ENCODE results near the gene EEA1. TPM values are rescaled to one million over a fixed set of nuclear protein-coding genes. Genes with fewer than 3 reads are reported as not detected.

EEA1 gene
- polyA plus RNA-seq, 1 donor from 2014 or later: 5.6 TPM

- no peaks in the 10 kb centered on the region for H4K20me1 ChIP-seq (ENCODE audit: insufficient read depth)
- H3K9me2 ChIP-seq (ENCODE audit: insufficient read depth, low read length): no peaks in the 10 kb centered on the region
- H3K9me3 ChIP-seq (ENCODE audit: low read length): no peaks in the 10 kb centered on the region
- no peaks in the 10 kb centered on the region for H3K27me3 ChIP-seq (ENCODE audit: insufficient read depth, low read depth, low read length)
- H3K36me3 ChIP-seq (ENCODE audit: insufficient read depth, low read length): no peaks in the 10 kb centered on the region
- H3K4me2 ChIP-seq (ENCODE audit: low read length): no peak overlapping the region
- H3K9ac ChIP-seq (ENCODE audit: low read length): no peak overlapping the region
- no peak overlapping the region for H3K27ac ChIP-seq (ENCODE audit: low read length)
- no peak overlapping the region for H3K4me3 ChIP-seq (ENCODE audit: low read length)
- H3F3A ChIP-seq (ENCODE audit: insufficient read depth, low read length, poor library complexity, severe bottlenecking): no peaks in the 10 kb centered on the region
- H2AFZ ChIP-seq (ENCODE audit: low read depth, low read length): no peak overlapping the region
- H3K79me2 ChIP-seq (replicated peaks; ENCODE audit: insufficient read depth, low read length): peaks cover 15% of the 10 kb centered on the region
- TF ChIP-seq RAD21 (conservative IDR thresholded peaks at IDR 0.05): no peak
- no peak for TF ChIP-seq MXI1 (conservative IDR thresholded peaks at IDR 0.05; ENCODE audit: poor library complexity, severe bottlenecking)
Measured at GRCh38 chr12:92921877-92922276, 7.2 kb downstream of the EEA1 start.

DNA sequence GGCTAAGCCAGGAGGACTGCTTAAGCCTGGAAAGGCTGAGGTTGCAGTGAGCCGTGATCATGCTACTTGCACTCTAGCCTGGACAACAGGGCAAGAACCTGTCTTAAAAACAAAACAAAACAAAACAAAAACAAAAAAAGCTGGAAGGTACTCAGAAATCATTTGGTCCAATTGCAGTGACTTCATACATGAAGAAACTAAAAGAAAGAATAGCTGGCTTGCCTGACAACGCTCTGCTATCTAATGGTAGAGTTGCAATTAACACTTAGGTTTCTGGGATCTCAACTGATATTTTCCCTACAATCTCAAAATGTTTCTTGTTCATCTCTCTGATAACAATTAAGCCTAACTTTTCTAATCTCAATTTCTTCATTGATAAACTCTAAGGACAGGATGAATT, 13.7 kb downstream of the EEA1 start:
- Histone ChIP-seq H4K20me1 (ENCODE audit: insufficient read depth) (no peaks in the 10 kb centered on the region), H3K9me2 (ENCODE audit: insufficient read depth, low read length) (no peaks in the 10 kb centered on the region), H3K9ac (ENCODE audit: low read length) (no peak overlapping the region), H3K36me3 (ENCODE audit: insufficient read depth, low read length) (no peaks in the 10 kb centered on the region), H3F3A (ENCODE audit: insufficient read depth, low read length, poor library complexity, severe bottlenecking) (no peaks in the 10 kb centered on the region), H3K27ac (ENCODE audit: low read length) (no peak overlapping the region), H3K9me3 (ENCODE audit: low read length) (no peaks in the 10 kb centered on the region), H3K27me3 (ENCODE audit: insufficient read depth, low read depth, low read length) (no peaks in the 10 kb centered on the region), H3K4me2 (ENCODE audit: low read length) (no peak overlapping the region), H2AFZ (ENCODE audit: low read depth, low read length) (no peak overlapping the region), H3K4me3 (ENCODE audit: low read length) (no peak overlapping the region), H3K79me2 (replicated peaks; ENCODE audit: insufficient read depth, low read length) (peaks cover 3% of the 10 kb centered on the region)
- no peak for TF ChIP-seq SMC3 (conservative IDR thresholded peaks at IDR 0.05; ENCODE audit: poor library complexity)
- TF ChIP-seq CTCF (IDR thresholded peaks at IDR 0.05; ENCODE audit: poor library complexity, severe bottlenecking): no peak

GRCh38 chr12:92914170-92914569, 14.9 kb downstream of the EEA1 start:
- no peak overlapping the region for H2AFZ ChIP-seq (ENCODE audit: low read depth, low read length)
- no peaks in the 10 kb centered on the region for H4K20me1 ChIP-seq (ENCODE audit: insufficient read depth)
- peaks cover 3% of the 10 kb centered on the region for H3K79me2 ChIP-seq (replicated peaks; ENCODE audit: insufficient read depth, low read length)
- no peaks in the 10 kb centered on the region for H3K36me3 ChIP-seq (ENCODE audit: insufficient read depth, low read length)
- H3K9me2 ChIP-seq (ENCODE audit: insufficient read depth, low read length): no peaks in the 10 kb centered on the region
- H3K9me3 ChIP-seq (ENCODE audit: low read length): no peaks in the 10 kb centered on the region
- no peak overlapping the region for H3K4me3 ChIP-seq (ENCODE audit: low read length)
- no peak overlapping the region for H3K27ac ChIP-seq (ENCODE audit: low read length)
- no peaks in the 10 kb centered on the region for H3F3A ChIP-seq (ENCODE audit: insufficient read depth, low read length, poor library complexity, severe bottlenecking)
- no peak overlapping the region for H3K9ac ChIP-seq (ENCODE audit: low read length)
- H3K4me2 ChIP-seq (ENCODE audit: low read length): no peak overlapping the region
- H3K27me3 ChIP-seq (ENCODE audit: insufficient read depth, low read depth, low read length): no peaks in the 10 kb centered on the region
- TF ChIP-seq EP300 (conservative IDR thresholded peaks at IDR 0.05; ENCODE audit: poor library complexity, severe bottlenecking): no peak
- TF ChIP-seq CTCF (IDR thresholded peaks at IDR 0.05; ENCODE audit: poor library complexity, severe bottlenecking): no peak
- TF ChIP-seq POLR2AphosphoS5 (IDR thresholded peaks at IDR 0.05): no peak
- TF ChIP-seq EZH2 (IDR thresholded peaks at IDR 0.05; ENCODE audit: borderline replicate concordance, insufficient read depth, low read length, poor library complexity, severe bottlenecking): no peak
- TF ChIP-seq SMC3 (conservative IDR thresholded peaks at IDR 0.05; ENCODE audit: poor library complexity): no peak
- no peak for TF ChIP-seq RAD21 (conservative IDR thresholded peaks at IDR 0.05)
- TF ChIP-seq TAF1 (IDR thresholded peaks at IDR 0.05; ENCODE audit: low read depth): no peak
- TF ChIP-seq, protein P1, sequence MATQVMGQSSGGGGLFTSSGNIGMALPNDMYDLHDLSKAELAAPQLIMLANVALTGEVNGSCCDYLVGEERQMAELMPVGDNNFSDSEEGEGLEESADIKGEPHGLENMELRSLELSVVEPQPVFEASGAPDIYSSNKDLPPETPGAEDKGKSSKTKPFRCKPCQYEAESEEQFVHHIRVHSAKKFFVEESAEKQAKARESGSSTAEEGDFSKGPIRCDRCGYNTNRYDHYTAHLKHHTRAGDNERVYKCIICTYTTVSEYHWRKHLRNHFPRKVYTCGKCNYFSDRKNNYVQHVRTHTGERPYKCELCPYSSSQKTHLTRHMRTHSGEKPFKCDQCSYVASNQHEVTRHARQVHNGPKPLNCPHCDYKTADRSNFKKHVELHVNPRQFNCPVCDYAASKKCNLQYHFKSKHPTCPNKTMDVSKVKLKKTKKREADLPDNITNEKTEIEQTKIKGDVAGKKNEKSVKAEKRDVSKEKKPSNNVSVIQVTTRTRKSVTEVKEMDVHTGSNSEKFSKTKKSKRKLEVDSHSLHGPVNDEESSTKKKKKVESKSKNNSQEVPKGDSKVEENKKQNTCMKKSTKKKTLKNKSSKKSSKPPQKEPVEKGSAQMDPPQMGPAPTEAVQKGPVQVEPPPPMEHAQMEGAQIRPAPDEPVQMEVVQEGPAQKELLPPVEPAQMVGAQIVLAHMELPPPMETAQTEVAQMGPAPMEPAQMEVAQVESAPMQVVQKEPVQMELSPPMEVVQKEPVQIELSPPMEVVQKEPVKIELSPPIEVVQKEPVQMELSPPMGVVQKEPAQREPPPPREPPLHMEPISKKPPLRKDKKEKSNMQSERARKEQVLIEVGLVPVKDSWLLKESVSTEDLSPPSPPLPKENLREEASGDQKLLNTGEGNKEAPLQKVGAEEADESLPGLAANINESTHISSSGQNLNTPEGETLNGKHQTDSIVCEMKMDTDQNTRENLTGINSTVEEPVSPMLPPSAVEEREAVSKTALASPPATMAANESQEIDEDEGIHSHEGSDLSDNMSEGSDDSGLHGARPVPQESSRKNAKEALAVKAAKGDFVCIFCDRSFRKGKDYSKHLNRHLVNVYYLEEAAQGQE (IDR thresholded peaks at IDR 0.05; ENCODE audit: borderline replicate concordance): no peak
- TF ChIP-seq MXI1 (conservative IDR thresholded peaks at IDR 0.05; ENCODE audit: poor library complexity, severe bottlenecking): no peak

Data from neural cell (in vitro differentiated cells).